Melanocyte of skin (primary cell): ENCODE data around the gene NATD1. TPM values are rescaled to one million over a fixed set of nuclear protein-coding genes. Genes with fewer than 3 reads are reported as not detected.

Experiments used
- small RNA-seq, 2 donors: library from RNA; depleted of rRNA; stranded (forward); fragments of <200 nt; gene quantifications; one replicate each; pipeline ENCODE3, GENCODE V24; 2012
- total RNA-seq, 2 donors: library from RNA; depleted of rRNA; stranded (reverse); fragments of >200 nt; gene quantifications; 2 replicates each; pipeline ENCODE4 v1.2.3, GENCODE V29; 2012

The NATD1 gene
- 1 to 10 TPM; 2.0 to 3.4 TPM for total RNA-seq

DNA sequence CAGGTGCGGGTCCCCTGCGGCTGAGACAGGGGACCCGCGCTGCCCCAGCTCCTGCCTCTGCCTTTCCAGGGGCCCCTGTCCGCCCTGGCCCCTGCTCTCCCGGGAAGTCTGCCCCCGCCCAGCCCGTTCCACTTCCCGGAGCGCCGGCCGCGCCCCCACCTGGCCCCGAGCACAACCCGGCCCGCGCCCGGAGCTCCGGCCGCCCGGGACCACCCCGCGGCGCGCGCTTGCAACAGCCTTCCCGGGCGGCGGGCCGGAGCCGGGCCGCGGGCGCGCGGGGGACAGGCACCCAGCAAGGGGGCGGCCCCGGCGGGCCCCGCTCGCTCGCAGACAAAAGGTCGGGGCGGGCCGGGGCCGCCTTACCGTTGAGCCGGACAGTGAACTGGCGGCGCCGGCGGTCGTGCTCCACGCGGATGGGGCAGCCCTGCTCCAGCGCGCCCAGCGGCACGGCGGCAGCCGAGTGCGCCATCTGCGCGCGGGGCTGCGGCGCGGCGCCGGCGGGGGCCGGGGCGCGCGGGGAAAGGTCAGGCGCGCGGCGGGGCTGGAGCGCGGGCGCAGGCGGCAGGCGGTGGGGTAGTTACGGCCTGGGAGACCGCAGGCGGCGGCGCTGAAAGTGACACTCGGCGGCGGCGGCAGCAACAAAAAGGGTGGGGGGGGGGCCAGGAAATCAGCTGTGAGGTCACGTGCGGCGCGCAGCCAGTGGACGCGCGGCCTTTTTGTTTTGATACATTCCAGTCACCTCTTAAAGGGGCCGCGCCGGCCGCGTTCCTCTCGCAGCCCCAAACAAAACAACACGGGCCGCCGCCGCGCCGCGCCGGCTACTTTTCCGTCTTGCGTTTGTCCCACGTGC, at the start of gene NATD1:
NATD1 (minus strand) TSS at position 615 of the 850 bp plus-strand sequence; CDS start at position 469, 146 bp downstream.

DNA sequence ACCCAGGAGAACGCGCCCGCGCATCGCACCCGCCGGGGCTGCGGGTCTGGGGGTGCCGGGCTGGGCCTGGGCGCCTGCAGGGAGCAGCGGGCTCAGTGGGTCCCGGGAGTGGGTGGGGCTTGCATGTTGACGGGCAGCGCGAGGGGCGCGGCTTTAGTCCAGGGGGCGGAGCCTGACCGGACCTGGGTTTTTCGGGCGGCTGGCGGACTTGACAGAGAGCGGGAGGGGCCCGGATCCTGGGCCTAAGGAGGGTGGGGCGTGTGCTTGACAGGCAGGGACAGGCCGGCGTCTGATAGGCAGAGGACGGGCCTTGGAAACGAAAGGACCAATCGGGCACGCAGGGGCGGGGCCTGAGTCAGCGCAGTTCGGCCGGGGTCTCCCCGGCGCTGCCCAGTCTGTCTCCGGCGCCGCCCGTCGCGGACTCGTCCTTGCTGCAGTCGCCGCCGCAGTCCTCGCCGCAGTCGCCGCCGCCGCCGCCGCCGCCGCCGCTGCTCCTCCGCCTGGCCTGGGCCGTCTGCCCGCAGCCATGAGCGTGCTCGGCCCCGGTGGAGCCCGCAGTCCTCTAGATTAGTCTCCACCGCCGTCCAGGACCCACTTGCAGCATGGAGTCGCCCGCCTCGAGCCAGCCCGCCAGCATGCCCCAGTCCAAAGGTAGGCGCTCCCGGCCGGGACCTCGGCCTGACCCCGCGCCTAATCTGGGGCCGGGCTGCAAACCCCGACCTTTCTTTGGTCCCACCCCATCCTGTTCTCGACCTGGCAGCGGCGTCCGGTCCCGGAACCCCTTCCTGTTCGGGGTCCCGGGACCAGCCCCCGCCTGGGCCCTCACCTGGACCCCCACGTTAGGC, 31.3 kb upstream of the NATD1 start, which contains the start of gene MAP2K3:
MAP2K3 (plus strand) TSS at position 393 of the 845 bp plus-strand sequence; CDS start at position 603, 210 bp downstream.

GRCh38 chr17:21214015-21214776, 39.0 kb downstream of the NATD1 start, which contains the start of gene TMEM11:
TSS of gene TMEM11 (minus strand) at chr17:21214161. CDS start at chr17:21214152, 9 bp downstream.

Small RNA genes lying within 50 kb of the gene (small RNA-seq; reads per million reads assigned to genes)
- 0 reads per million in 2 donors for gene RN7SL426P

Other genes starting within 250 kb of the NATD1 start
- 100 to 1,000 TPM; 221 to 226 TPM for gene USP22, start 210.4 kb downstream of the NATD1 start, total RNA-seq
- 10 to 100 TPM; 26.0 to 27.2 TPM for gene DHRS7B, start 126.4 kb downstream of the NATD1 start, total RNA-seq
- 10 to 100 TPM; 15.8 to 28.3 TPM for gene TMEM11, start 39.2 kb downstream of the NATD1 start, total RNA-seq
- gene MAP2K3, start 31.3 kb upstream of the NATD1 start, total RNA-seq = 10 to 100 TPM; 20.0 to 31.6 TPM
- gene KCNJ12, start 122.9 kb upstream of the NATD1 start, total RNA-seq = under 1 TPM; 0.34 to 1.00 TPM